A549 (cell line): ENCODE data around the gene VPS51. TPM values are rescaled to one million over a fixed set of nuclear protein-coding genes. Genes with fewer than 3 reads are reported as not detected.

Experiments used
- ATAC-seq, 2 experiments: fragments of 200-7000 bp in 1 of 2; fragments of >200 bp in 1 of 2; cut with Nextera tagmentation in 1 of 2; cut with Tn5 transposase in 1 of 2; 3 replicates each; pipeline versions ENCODE4 v1.8.0 to v1.9.1; 2018 to 2020; ENCODE audit warnings: mild to moderate bottlenecking in 1 of 2, moderate library complexity in 1 of 2
- CTCF ChIA-PET: fragments of 300-600 bp; sonication (Branson Sonifier 250); formaldehyde crosslinking; extraction: SDS; loops from one replicate; lab custom pipeline; 2021; ENCODE audit warnings: antibody characterized with exemption, inconsistent platforms; lab: Yijun Ruan, JAX
- POLR2A ChIA-PET: fragments of 350-600 bp; formaldehyde crosslinking; extraction: SDS; loops from one replicate; lab custom pipeline; 2021; ENCODE audit warnings: antibody characterized with exemption, inconsistent platforms; lab: Yijun Ruan, JAX
- DNase-seq, 2 experiments: peaks; one replicate each; pipeline versions ENCODE4 v3.0.0 to v3.0.0-alpha.2; 2011 to 2016; ENCODE audit warnings: low read depth in 1 of 2, low spot score in 1 of 2
- FAIRE-seq: peaks from 2 replicates; lab custom pipeline; 2011; peaks lifted over from hg19 to GRCh38; lab: Jason Lieb, UNC
- H3K27ac ChIP-seq, 2 experiments: fragments of >200 bp; sonication (Bioruptor Twin); formaldehyde crosslinking; 3 replicates each; pipeline ENCODE4 v1.5.1; 2016 to 2017
- H3K4me1 ChIP-seq: fragments of >200 bp; sonication (Bioruptor Twin); formaldehyde crosslinking; 3 replicates; pipeline ENCODE4 v1.6.1; 2016
- H3K4me2 ChIP-seq: fragments of >200 bp; sonication (Bioruptor Twin); formaldehyde crosslinking; 3 replicates; pipeline ENCODE4 v1.6.1; 2016
- H3K4me3 ChIP-seq: fragments of >200 bp; sonication (Bioruptor Twin); formaldehyde crosslinking; 3 replicates; pipeline ENCODE4 v1.5.1; 2016
- H3K9me3 ChIP-seq: fragments of >200 bp; sonication (Bioruptor Twin); formaldehyde crosslinking; 3 replicates; pipeline ENCODE4 v1.6.1; 2016
- BCL3 ChIP-seq: fragments of >200 bp; sonication (Bioruptor Twin); formaldehyde crosslinking; IDR thresholded peaks from 3 replicates; pipeline ENCODE4 v1.6.1; 2016
- BHLHE40 ChIP-seq: IDR thresholded peaks from 2 replicates; pipeline ENCODE4 v1.6.1; 2012; ENCODE audit warnings: low read depth, low read length, inconsistent platforms
- CBX2 ChIP-seq: fragments of 200-600 bp; sonication (generic); IDR thresholded peaks from 2 replicates; pipeline ENCODE4 v1.6.1; 2016; ENCODE audit warnings: low read depth, mild to moderate bottlenecking, borderline replicate concordance
- CHD2 ChIP-seq: fragments of 150-350 bp; IDR thresholded peaks from 2 replicates; pipeline ENCODE4 v1.6.1; 2014; ENCODE audit warnings: low read length; ENCODE audit not compliant: partially characterized antibody
- EHF ChIP-seq: fragments of 250-450 bp; sonication (Bioruptor Pico); IDR thresholded peaks from 2 replicates; pipeline ENCODE4 v1.5.0; 2020; ENCODE audit warnings: mild to moderate bottlenecking
- ELK1 ChIP-seq: fragments of 150-350 bp; IDR thresholded peaks from 2 replicates; pipeline ENCODE4 v1.6.1; 2014; ENCODE audit warnings: low read depth, mild to moderate bottlenecking, low read length
- HDAC2 ChIP-seq: fragments of 200-600 bp; sonication (generic); IDR thresholded peaks from 2 replicates; pipeline ENCODE4 v1.6.1; 2016
- HES2 ChIP-seq: fragments of >200 bp; sonication (Bioruptor Twin); formaldehyde crosslinking; IDR thresholded peaks from 2 replicates; pipeline ENCODE4 v1.6.1; 2016
- HEYL ChIP-seq: fragments of 250-450 bp; sonication (Bioruptor Pico); IDR thresholded peaks from 2 replicates; pipeline ENCODE4 v1.8.0; 2021; ENCODE audit warnings: mild to moderate bottlenecking, moderate library complexity
- JUN ChIP-seq, 2 experiments: fragments of >200 bp; sonication (Bioruptor Twin); formaldehyde crosslinking; IDR thresholded peaks; 2 replicates in 1 of 2; 3 replicates in 1 of 2; pipeline ENCODE4 v1.6.1; 2016 to 2017
- KDM5A ChIP-seq: fragments of 200-600 bp; sonication (generic); IDR thresholded peaks from 2 replicates; pipeline ENCODE4 v1.6.1; 2016; ENCODE audit warnings: antibody characterized with exemption, mild to moderate bottlenecking
- MAX ChIP-seq: IDR thresholded peaks from 2 replicates; pipeline ENCODE4 v1.6.1; 2012
- MAZ ChIP-seq: fragments of 150-350 bp; IDR thresholded peaks from 2 replicates; pipeline ENCODE4 v1.6.1; 2014; ENCODE audit warnings: antibody characterized with exemption, low read depth, low read length, borderline replicate concordance
- MYC ChIP-seq: IDR thresholded peaks from 2 replicates; pipeline ENCODE4 v1.6.1; 2012; ENCODE audit warnings: mild to moderate bottlenecking, inconsistent platforms, low read length, improper control_type of control experiment, borderline replicate concordance
- NFE2L2 ChIP-seq: fragments of 150-350 bp; conservative IDR thresholded peaks from 2 replicates; pipeline ENCODE4 v1.6.1; 2014; ENCODE audit warnings: low read length
- NPAS2 ChIP-seq: fragments of 250-450 bp; sonication (Bioruptor Pico); IDR thresholded peaks from 2 replicates; pipeline ENCODE4 v1.8.0; 2022; ENCODE audit warnings: mild to moderate bottlenecking, moderate library complexity, borderline replicate concordance
- NR3C1 ChIP-seq: fragments of >200 bp; sonication (Bioruptor Twin); formaldehyde crosslinking; IDR thresholded peaks from 3 replicates; pipeline ENCODE4 v1.6.1; 2017
- PHF8 ChIP-seq: fragments of 200-600 bp; sonication (generic); IDR thresholded peaks from 2 replicates; pipeline ENCODE4 v1.6.1; 2016; ENCODE audit warnings: low read depth, mild to moderate bottlenecking, antibody characterized with exemption, moderate library complexity, borderline replicate concordance
- POLR2A ChIP-seq: IDR thresholded peaks from 2 replicates; pipeline ENCODE4 v1.6.1; 2012; ENCODE audit warnings: mild to moderate bottlenecking, low read length
- POLR2AphosphoS2 ChIP-seq: conservative IDR thresholded peaks from 2 replicates; pipeline ENCODE4 v1.6.1; 2012; ENCODE audit warnings: low read length, improper control_type of control experiment, inconsistent platforms
- RCOR1 ChIP-seq: fragments of 150-350 bp; IDR thresholded peaks from 2 replicates; pipeline ENCODE4 v1.6.1; 2014; ENCODE audit warnings: antibody characterized with exemption, low read length, low read depth
- REST ChIP-seq: fragments of 200-600 bp; sonication (generic); IDR thresholded peaks from 2 replicates; pipeline ENCODE4 v1.6.1; 2016; ENCODE audit warnings: antibody characterized with exemption, mild to moderate bottlenecking, moderate library complexity
- RFX5 ChIP-seq: fragments of 450-650 bp; IDR thresholded peaks from 2 replicates; pipeline ENCODE4 v1.7.1; 2014; ENCODE audit warnings: antibody characterized with exemption, mild to moderate bottlenecking, moderate library complexity
- SREBF2 ChIP-seq: fragments of 450-650 bp; IDR thresholded peaks from 2 replicates; pipeline ENCODE4 v1.6.1; 2014; ENCODE audit warnings: mild to moderate bottlenecking, moderate library complexity
- TP53 ChIP-seq: fragments of 250-450 bp; sonication (Bioruptor Pico); IDR thresholded peaks from 2 replicates; pipeline ENCODE4 v1.5.0; 2021; ENCODE audit warnings: mild to moderate bottlenecking, moderate library complexity
- ZC3H11A ChIP-seq: fragments of 450-650 bp; IDR thresholded peaks from 2 replicates; pipeline ENCODE4 v1.6.1; 2014; ENCODE audit warnings: antibody characterized with exemption, mild to moderate bottlenecking
- ZFP36 ChIP-seq: fragments of 450-650 bp; IDR thresholded peaks from 2 replicates; pipeline ENCODE4 v1.6.1; 2014; ENCODE audit warnings: borderline replicate concordance; ENCODE audit not compliant: partially characterized antibody
- WGBS: methylation state at CpG from one replicate; pipeline ENCODE4 v1.1.6; 2017; ENCODE audit errors: missing lambda C conversion rate; 5-methylcytosine and 5-hydroxymethylcytosine counted together
- polyA plus RNA-seq, 4 experiments: library from polyadenylated mRNA; depleted of rRNA in 3 of 4; stranded (reverse); fragments of >200 nt; fragmentation: RNase III in 1 of 4; extraction: RNeasy Plus Mini Kit Qiagen cat#74134 plus additional on column Dnase treatment in 1 of 4; gene quantifications; 2 replicates in 3 of 4; 3 replicates in 1 of 4; pipeline ENCODE4 v1.2.3, GENCODE V29; 2011 to 2017

The VPS51 gene
- polyA plus RNA-seq, 2 of the 4 experiments (the other 2 are of a cell fraction): 37.2 to 51.0 TPM

- no peak for TF ChIP-seq RCOR1
- no peak for TF ChIP-seq SREBF2
- TF ChIP-seq REST: no peak
- TF ChIP-seq HDAC2: peak; percentile 79; the same call in 1 of the 2 replicates
- 0 out of 2 replicates have a peak, but pooled peaks have one; percentile 27 for TF ChIP-seq MAZ
- TF ChIP-seq JUN (IDR thresholded peaks at IDR 0.05): peak; percentile 89 to 95; a peak in 4 of 5 replicates
- TF ChIP-seq PHF8: peak; percentile 90
- peak; percentile 77 for TF ChIP-seq MAX
- TF ChIP-seq POLR2A: peak; percentile 95
- peak; percentile 93 for TF ChIP-seq KDM5A
- 0 out of 2 replicates have a peak, but pooled peaks have one; percentile 32 for TF ChIP-seq BHLHE40
- TF ChIP-seq BCL3: peak; percentile 87
- no peak for TF ChIP-seq HES2
- 0 out of 2 replicates have a peak, but pooled peaks have one; percentile 40 for TF ChIP-seq TP53
- peak; percentile 36; the same call in 1 of the 2 replicates for TF ChIP-seq MYC
- H3K27ac ChIP-seq: peak within 1 kb of the TSS; percentile 88 to 94
- no peaks in the 10 kb centered on the region for H3K9me3 ChIP-seq
- peak within 1 kb of the TSS; percentile 92 for H3K4me2 ChIP-seq
- ChIA-PET CTCF (interaction anchor here (1.3 to 6.3 kb wide), 5 partner anchors 7 to 58 kb away, joined by 3 to 75 read pairs (median 19); partner anchors contain the start of genes CAPN1 and TM7SF2), POLR2A (interaction anchor here (0.7 to 2.5 kb wide), 13 partner anchors 9 to 541 kb away, joined by 3 to 37 read pairs (median 5); partner anchors contain the start of genes CAPN1, SYVN1, TM7SF2 and VPS51)
- H3K4me1 ChIP-seq: peaks cover 20% of the 10 kb centered on the region; the same call in 2 of the 3 replicates
- DNase-seq: peak; percentile 94 to 98
- peak; percentile 87 to 90 for ATAC-seq
- peak; percentile 79 for FAIRE-seq
- peak within 1 kb of the TSS; percentile 71 for H3K4me3 ChIP-seq
- WGBS: 1% methylated on average over 48 of the region's 64 CpGs
Observed at GRCh38 chr11:65121865-65122696, 26.1 kb downstream of the VPS51 start, which contains the start of the genes FAU and MRPL49. Gene FAU (minus strand): TSS chr11:65122134. CDS start chr11:65121813, 321 bp downstream. Gene MRPL49 (plus strand): TSS chr11:65122321. CDS start chr11:65122347, 26 bp downstream.

GRCh38 chr11:65124480-65125196, 28.6 kb downstream of the VPS51 start:
- ATAC-seq (no peak), DNase-seq (no peak), FAIRE-seq (no peak)
- Histone ChIP-seq H3K9me3 (no peaks in the 10 kb centered on the region), H3K4me2 (no peak overlapping the region), H3K27ac (no peak overlapping the region), H3K4me3 (no peak overlapping the region), H3K4me1 (peaks cover 19% of the 10 kb centered on the region; the same call in 2 of the 3 replicates)
- POLR2A ChIA-PET: interaction anchor here (2.0 kb wide), 1 partner anchor 10 kb away, joined by 12 read pairs; the partner anchor contains the start of gene SYVN1
- 97% methylated on average over 5 of the region's 5 CpGs for WGBS
- CTCF ChIA-PET: interaction anchor here (0.9 to 1.3 kb wide), 2 partner anchors 57 to 206 kb away, joined by 3 read pairs; partner anchors contain the start of gene CAPN1
- TF ChIP-seq ZC3H11A (no peak), NR3C1 (no peak), HEYL (no peak), RCOR1 (no peak), RFX5 (no peak), ELK1 (no peak), POLR2AphosphoS2 (no peak), MAZ (no peak), JUN (IDR thresholded peaks at IDR 0.05) (no peak), EHF (CRISPR knock-in tag) (no peak), NPAS2 (CRISPR knock-in tag) (no peak), NFE2L2 (no peak), CHD2 (no peak), ZFP36 (no peak), CBX2 (no peak)
